ENCODE measurements around the gene NHEJ1.

Gene NHEJ1

DNA sequence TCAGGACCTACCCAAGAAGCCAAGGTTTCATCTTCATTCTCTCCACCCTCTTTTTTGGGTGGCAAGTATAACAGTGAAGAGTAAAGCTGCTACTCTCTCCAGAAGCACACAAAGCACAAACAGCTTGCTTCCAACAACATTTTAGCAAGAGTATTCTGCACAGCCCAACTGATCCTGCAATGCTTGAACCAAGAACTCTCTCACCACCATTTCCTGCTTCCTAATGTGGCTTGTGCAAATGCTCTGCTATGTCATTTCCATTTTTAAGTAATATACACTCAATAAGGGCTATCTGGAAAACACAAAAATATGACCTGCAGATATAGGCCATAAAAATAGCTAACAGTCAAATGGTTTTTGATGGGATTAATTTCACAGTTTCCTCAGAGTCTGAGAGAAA, 75.8 kb downstream of the NHEJ1 start:
- DNase-seq = no peak
- no peak for TF ChIP-seq CTCF (IDR thresholded peaks at IDR 0.05; ENCODE audit: low read depth, low read length)
- no peaks in the 10 kb centered on the region for H3K27me3 ChIP-seq
- no peaks in the 10 kb centered on the region for H3K9me3 ChIP-seq
- H3K4me1 ChIP-seq = no peaks in the 10 kb centered on the region
- H3K4me3 ChIP-seq (ENCODE audit: low read depth, low read length) = no peak overlapping the region
- no peaks in the 10 kb centered on the region for H3K36me3 ChIP-seq

- DNase-seq = no peak
- no peaks in the 10 kb centered on the region for H3K36me3 ChIP-seq
- no peaks in the 10 kb centered on the region for H3K4me1 ChIP-seq
- no peak for TF ChIP-seq CTCF (IDR thresholded peaks at IDR 0.05; ENCODE audit: low read depth, low read length)
- no peak overlapping the region for H3K4me3 ChIP-seq (ENCODE audit: low read depth, low read length)
- no peaks in the 10 kb centered on the region for H3K27me3 ChIP-seq
- H3K9me3 ChIP-seq = no peaks in the 10 kb centered on the region
Measured at GRCh38 chr2:219082332-219082958, 78.2 kb downstream of the NHEJ1 start.

GRCh38 chr2:219081701-219082331, 78.8 kb downstream of the NHEJ1 start:
- H3K36me3 ChIP-seq = peaks cover 4% of the 10 kb centered on the region; the same call in 1 of the 2 replicates
- no peak for DNase-seq
- no peaks in the 10 kb centered on the region for H3K4me1 ChIP-seq
- H3K27me3 ChIP-seq = no peaks in the 10 kb centered on the region
- no peak for TF ChIP-seq CTCF (IDR thresholded peaks at IDR 0.05; ENCODE audit: low read depth, low read length)
- no peaks in the 10 kb centered on the region for H3K9me3 ChIP-seq
- H3K4me3 ChIP-seq (ENCODE audit: low read depth, low read length) = no peak overlapping the region

DNA sequence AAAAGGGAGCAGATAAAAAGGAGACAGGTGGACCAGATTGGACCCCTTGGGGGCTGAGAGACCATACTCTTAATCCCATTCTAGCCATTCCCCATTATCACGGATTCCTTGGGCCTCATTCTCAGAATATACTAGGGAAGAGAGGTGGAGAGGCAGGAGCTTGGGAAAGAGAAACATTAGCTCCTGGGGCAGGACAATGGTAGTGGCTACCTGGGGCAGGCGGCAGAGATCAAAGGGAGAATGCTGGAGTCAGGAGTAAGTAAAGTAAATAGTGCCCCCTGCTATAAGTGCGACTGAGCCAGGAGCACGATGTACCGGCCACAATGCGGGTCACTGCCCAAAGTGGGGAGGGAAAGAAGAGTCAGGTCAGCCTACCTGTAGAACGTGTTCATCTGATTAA, 79.5 kb downstream of the NHEJ1 start:
- no peak for TF ChIP-seq CTCF (IDR thresholded peaks at IDR 0.05; ENCODE audit: low read depth, low read length)
- peaks cover 6% of the 10 kb centered on the region; the same call in 1 of the 2 replicates for H3K36me3 ChIP-seq
- DNase-seq = no peak
- H3K4me1 ChIP-seq = no peaks in the 10 kb centered on the region
- H3K27me3 ChIP-seq = no peaks in the 10 kb centered on the region
- no peak overlapping the region for H3K4me3 ChIP-seq (ENCODE audit: low read depth, low read length)
- no peaks in the 10 kb centered on the region for H3K9me3 ChIP-seq

DNA sequence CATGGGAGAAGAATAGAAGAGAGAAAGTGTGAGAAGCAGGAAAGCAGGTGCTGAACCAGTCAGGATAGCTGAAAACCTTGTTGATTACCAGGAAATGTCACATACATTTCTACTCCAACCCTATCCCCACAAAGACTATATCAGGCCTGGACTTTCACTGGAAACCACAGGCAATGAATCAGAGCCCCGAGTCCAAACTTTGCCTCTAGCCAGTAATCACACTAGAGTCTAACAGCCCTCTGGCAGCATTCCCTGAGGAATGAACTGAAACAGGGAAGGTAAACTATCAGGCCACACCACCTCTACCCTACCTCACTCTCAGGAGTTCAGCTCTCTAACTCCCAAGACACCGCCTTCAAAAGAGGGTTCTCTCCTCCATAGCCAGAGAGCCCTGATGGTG, 81.2 kb downstream of the NHEJ1 start:
- Histone ChIP-seq H3K4me1 (no peaks in the 10 kb centered on the region), H3K27me3 (no peaks in the 10 kb centered on the region), H3K36me3 (peaks cover 6% of the 10 kb centered on the region), H3K4me3 (ENCODE audit: low read depth, low read length) (no peak overlapping the region), H3K9me3 (no peaks in the 10 kb centered on the region)
- no peak for TF ChIP-seq CTCF (IDR thresholded peaks at IDR 0.05; ENCODE audit: low read depth, low read length)
- no peak for DNase-seq

GRCh38 chr2:219078951-219079350, 81.7 kb downstream of the NHEJ1 start:
- H3K27me3 ChIP-seq = no peaks in the 10 kb centered on the region
- TF ChIP-seq CTCF (IDR thresholded peaks at IDR 0.05; ENCODE audit: low read depth, low read length) = no peak
- no peak overlapping the region for H3K4me3 ChIP-seq (ENCODE audit: low read depth, low read length)
- peaks cover 6% of the 10 kb centered on the region for H3K36me3 ChIP-seq
- H3K9me3 ChIP-seq = no peaks in the 10 kb centered on the region
- H3K4me1 ChIP-seq = no peaks in the 10 kb centered on the region
- no peak for DNase-seq

Data from BE2C (cell line).